Left forelimb (tissue), 1 donor: ENCODE data around the gene AKAP5.

Source experiments
- DNase-seq: peaks from one replicate; pipeline ENCODE4 v3.0.0-alpha.2; 2018; ENCODE audit warnings: low spot score

The AKAP5 gene, protein sequence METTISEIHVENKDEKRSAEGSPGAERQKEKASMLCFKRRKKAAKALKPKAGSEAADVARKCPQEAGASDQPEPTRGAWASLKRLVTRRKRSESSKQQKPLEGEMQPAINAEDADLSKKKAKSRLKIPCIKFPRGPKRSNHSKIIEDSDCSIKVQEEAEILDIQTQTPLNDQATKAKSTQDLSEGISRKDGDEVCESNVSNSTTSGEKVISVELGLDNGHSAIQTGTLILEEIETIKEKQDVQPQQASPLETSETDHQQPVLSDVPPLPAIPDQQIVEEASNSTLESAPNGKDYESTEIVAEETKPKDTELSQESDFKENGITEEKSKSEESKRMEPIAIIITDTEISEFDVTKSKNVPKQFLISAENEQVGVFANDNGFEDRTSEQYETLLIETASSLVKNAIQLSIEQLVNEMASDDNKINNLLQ

DNA sequence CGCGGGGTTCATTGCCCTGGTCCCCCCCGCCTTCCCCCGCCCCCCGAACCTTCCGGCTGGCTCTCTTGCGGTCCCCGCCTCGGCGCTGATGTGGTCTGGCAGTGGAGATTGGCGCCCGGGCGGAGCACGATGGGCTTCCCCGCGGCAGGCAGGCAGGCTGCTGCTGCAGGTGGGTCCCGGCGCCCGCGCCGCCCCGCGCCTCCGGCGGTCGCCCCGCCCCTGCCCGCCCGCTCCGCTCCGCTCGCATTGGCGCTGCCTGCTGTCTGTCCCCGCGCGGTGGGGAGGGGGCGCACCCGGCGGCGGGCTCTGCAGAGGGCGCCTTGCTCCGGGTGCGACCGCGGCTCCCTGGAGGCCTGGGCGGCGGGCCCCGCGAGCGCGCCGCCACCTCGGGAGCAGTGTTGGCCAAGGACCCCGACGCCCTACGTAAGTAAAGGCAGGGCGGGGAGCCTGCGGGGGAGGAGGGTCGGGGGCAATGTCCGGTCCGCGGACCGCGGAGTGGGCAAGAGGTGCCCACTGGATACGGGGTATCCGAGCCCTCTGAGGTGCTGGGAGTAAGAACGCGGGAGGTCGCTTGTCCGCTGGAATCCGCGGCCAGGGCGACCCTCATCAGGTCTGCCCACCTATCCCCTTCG, at the start of gene AKAP5:
AKAP5 (plus strand) TSS at position 309 of the 632 bp plus-strand sequence. CDS start 2,896 bp downstream, outside the sequence.
- peak; percentile 78 for DNase-seq

- no peak for DNase-seq
Measured at GRCh38 chr14:64416348-64416932, 48.9 kb upstream of the AKAP5 start.

DNA sequence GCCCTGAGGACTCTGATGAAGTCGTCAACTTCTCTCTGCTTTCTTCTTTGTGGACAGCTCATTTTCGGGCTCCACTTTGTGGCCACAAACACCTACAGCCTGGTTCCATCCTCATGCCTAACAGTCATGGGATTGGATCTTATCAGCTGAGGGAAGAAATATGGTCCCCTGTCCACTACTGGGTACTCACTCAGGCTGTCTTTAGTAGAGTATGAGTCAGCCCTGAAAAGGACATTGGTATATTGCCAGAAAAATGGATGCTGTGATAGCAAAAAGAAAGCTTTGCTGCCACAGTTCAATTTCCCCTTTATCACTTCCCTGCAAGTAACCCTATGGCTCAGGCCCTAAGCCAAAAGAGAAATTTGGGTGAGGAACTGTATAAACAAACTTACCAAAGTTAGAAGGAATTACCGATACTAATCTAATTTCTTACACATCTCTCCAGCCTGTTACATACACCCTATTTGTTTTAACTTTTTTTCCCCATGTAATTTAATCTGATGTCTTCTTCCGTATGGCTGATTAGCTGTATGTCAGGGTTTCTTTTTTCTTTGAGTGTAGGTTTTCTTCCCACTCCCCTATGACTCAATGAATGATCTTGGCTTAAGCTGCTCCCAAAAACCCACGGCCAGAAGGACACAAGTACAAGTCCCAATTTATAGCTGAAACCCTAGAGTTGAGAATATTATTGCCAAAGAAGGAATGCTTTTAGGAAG, 48.1 kb upstream of the AKAP5 start:
- DNase-seq, result no peak

- no peak for DNase-seq
Measured at GRCh38 chr14:64417771-64418125, 47.6 kb upstream of the AKAP5 start.

- DNase-seq, result no peak
Measured at GRCh38 chr14:64419003-64419402, 46.3 kb upstream of the AKAP5 start.

DNA sequence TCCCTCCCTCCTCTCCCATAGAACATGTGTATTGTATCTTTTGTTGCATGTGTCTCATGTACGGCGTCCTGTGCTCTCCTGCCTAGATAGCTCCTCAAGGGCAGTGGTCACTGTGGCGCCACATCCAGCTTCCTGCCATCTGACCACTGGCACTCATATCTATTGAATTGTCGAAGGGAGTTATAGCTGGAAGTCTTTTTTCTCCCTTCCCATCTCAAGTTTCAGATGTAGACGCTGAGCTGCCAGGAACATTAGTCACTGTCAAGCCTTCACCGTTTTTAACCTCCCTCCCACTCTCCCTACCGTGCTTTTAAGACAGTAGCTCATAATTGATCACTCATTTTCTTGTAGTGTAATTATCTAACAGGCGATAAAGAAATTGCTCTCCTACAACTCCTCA, 44.1 kb upstream of the AKAP5 start:
- DNase-seq, result no peak

GRCh38 chr14:64422005-64422404, 43.3 kb upstream of the AKAP5 start:
- no peak for DNase-seq

GRCh38 chr14:64422756-64423155, 42.5 kb upstream of the AKAP5 start:
- no peak for DNase-seq

DNA sequence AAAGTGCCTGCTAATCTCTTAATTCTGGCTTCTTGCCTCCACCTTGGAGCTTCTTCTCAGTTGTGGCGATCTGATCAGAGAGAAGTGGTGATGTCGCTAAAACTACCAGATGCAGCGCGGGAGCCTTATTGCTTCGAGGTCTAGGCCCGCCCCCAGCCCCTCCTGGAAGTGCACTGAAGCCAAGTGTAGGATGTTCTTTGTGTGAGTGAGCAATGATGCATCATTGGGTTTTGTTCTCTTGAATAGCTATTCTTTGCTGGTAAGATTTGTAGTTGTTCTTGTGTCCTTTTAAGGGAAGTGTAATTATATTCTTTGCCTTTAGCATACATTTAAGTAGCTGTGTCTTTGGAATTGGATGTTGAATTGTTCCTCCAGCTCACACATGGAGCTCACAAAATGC, 41.3 kb upstream of the AKAP5 start:
- DNase-seq, result no peak

DNA sequence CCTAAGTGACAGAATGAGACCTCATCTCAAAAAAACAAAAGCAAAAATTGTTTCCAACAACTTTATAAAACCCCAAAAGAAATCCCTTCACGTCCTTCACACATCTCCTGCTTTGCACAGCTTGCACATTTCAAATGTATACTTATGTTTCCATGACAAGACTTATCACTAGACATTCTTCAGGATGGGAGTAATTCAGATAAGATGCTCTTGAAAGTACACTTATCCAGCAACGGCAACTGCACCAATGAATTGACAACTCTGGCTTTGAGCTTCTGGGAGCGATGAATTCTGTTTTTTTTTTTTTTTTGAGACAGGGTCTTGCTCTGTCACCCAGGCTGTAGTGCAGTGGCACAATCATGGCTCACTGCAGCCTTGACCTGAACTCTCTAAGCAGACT, 30.8 kb upstream of the AKAP5 start:
- DNase-seq, result no peak

DNA sequence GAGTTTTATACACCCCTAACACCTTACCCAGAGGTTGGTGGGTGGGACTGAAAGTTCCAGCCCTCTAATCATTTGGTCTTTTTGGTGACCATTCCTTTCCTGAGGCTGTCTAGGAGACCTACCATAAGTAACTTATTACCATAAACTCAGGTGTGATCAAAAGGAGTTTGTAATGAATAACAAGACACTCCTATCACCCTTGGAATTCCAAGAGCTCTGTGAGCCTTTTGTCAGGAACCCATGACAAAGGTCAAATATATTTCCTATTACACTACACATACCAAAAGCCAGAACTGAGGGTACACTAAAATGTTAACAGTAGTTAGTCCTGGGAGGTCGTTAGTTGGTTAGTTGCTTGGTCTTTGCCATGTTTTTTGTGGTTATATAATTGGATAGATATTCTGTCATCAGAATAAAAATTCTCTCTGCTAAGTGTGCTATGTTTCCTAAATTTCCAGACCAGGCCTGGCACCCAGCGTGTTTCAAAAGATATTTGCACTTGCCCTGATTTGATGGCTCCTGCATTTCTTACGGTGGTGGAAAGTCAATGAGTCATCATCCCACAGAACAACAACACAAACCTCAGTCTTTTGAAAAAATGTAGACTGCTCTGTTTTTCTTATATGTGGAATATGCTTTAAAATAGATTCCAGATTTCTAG, 27.0 kb upstream of the AKAP5 start:
- no peak for DNase-seq

GRCh38 chr14:64439141-64439540, 26.2 kb upstream of the AKAP5 start:
- DNase-seq, result no peak

DNA sequence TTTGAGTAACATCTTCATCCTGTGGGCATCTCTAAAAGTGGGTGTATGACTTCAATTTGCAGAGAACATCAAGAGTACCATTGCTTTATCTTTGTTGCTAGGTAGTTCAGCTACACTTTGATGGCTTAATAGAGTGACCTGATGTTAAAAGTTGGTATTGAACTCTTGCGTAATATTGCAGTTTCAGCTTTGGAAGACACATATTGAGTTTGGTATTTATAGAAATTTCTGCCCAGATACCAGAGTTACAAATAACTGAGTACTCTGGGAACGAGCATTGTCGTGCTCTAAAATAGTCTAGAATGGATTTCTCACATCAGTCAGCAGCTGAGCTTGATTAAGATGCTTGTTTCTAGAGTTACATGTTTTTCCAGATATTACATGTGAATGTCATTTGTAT, 24.8 kb upstream of the AKAP5 start:
- DNase-seq, result no peak

GRCh38 chr14:64442300-64442988, 22.9 kb upstream of the AKAP5 start:
- DNase-seq, result no peak

DNA sequence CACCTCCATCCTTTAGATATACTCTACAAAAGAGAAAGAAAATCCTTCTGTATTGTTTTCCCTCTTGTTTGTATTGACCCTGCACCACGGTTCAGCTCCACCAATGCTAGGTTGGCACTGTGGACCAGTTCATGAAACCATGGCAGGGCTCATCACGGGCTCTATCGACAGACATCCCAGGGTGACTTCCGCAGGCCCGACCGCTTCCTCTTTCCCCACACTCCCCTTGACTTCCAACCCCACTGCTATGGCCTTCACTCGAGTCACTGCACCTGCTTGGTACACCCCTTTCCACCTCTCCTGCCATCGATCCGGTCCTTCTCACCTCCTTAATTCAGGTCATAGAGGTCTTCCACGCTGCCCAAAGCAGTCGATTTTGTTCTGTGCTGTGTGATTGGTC, 21.2 kb upstream of the AKAP5 start:
- DNase-seq, result no peak

DNA sequence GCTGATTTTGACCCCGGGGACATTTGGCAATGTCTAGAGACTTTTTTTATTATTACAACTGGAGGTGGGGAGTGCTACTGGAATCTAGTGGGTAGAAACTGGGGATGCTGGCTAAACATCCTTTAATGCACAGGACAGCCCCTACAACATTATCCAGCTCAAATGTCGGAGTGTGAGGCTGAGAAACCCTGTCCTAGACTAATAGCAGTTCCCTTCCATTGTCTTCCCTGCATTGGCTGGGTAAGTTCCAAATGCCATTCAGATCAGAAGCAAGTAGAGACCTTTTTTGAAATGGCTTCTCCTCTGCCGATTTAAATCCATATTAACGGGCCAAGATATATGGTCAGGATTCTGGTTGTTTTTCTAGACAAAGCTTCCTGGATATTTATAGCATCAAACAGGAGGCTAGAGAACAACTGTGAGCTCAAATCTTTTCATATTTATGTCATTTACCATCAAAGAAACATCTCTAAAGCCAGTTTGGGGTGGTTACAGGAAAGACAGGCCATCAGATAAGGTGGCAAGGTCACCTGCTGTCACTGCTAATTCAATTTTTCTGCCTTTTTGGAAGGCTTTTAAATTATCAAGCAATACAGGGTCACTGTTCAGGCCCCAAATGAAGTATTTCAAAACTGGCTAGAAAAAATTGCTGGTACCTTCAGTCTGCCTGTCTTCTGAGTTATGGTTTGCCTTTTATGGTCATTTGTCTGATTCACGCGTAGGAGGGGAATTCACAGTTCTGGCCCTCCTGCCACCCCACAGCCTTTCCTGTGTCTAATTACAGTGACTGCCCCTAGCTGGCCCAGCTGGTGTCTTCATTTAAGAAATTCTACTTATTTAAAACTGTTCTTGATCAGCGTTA, 20.1 kb upstream of the AKAP5 start:
- DNase-seq, result no peak

DNA sequence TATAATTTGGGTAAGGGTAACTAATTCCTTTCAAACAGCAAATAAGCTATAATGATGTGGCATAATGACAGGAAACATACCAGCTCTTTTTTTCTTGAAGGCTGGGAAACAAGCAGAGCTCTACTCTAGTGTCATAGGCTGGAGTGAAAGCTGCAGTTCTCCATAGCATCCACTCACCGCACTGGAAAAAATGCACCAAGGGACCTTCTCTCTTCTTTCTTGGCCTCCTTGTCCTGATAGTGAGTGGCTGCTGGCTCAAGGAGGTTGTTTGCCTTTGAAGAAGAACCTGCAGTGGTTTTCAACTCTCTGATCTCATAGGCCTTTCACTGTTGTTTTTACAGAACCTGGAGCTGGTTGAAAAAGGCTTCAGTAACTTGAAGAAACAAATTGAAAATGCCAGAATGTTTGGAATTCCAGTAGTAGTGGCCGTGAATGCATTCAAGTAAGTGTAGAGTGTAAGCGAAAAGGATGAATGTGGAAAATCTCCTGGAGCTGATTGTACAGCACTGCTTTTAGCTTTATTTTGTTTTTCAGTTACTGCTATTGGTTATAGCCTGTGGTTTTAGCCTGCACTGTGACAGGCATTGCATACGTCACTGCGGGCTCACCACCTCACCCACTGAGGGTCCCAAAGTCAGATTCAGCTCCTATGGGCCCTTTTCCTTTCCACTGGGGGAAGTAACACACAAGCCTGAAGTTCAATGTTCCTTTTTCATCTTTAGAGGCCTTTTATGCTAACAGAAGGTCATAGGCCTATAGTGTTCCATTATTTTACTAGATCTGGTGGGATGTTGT, 17.2 kb upstream of the AKAP5 start:
- DNase-seq, result no peak

DNA sequence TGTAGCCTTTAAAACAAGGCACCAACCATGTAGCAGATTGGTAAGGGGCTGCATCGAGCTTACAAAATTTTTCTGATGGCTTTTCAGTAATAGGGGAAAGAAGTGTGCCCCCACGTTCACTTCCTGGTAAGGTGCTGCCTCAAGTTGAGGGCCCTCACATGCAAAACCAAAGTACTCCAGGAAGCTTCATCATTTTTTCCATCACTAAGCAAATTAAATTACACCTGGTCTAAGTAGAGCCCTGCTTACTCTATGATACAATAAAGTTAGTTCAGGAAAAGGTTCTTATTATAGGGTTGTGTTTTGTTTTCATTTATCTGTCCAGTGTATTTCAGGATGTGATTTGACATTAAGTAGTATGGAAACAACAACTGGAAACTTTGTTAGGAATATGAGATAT, 15.0 kb upstream of the AKAP5 start:
- DNase-seq, result no peak

GRCh38 chr14:64454671-64455070, 10.6 kb upstream of the AKAP5 start:
- DNase-seq, result no peak
